ENCODE results near the gene TMED7. TPM values are rescaled to one million over a fixed set of nuclear protein-coding genes. Genes with fewer than 3 reads are reported as not detected.

TMED7 gene
- total RNA-seq, 8 experiments from 2014 or later, result 44.5 to 110 (median 67.5) TPM

DNA sequence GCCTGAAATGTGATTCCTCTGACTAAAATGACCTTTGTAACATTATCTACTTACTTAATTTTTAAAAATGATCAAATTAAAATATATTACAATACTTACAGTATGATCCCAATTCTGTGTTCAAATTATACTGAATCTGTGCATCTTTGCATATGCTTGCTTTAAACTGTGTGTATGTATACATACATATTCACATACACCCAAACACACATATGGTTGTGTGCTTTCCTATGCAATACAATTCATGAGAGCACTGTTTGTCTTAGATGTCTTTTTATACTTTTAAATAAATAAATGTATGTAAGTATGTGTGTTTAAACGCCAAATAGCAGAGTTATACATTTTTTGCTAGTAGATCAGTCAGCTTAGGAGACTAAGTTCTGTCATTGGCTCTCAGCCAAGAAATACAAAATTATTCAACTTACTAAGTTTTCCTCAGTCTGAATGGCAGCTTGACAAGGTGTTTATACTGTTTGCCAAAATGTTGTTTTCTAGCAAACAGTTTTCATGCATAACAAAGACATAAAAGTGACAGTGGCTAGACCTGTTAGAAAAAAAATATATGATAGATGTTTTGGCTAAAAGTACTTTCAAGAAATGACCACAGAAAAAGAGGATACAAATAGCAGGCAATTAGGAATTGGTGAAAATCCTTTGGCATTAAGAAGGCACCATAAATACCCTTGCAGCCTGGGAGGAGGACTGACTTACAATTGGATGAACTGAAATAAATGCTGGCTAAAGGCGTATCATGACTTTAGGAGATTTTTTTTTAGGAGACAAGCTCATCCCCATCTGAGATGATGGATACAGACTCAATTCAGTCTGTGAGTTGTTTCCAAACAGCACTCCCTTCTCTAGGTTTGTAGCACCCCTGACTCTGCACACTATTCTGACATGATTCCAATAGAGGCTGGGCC, 31.4 kb downstream of the TMED7 start:
- ATAC-seq (replicated peaks in 6 of 8), result peak in 2 of 8 experiments; percentile 28 to 98
- H3K4me1 ChIP-seq (replicated peaks in 1 of 2), result no peaks in the 10 kb centered on the region
- in situ Hi-C loops (cut with MboI; ENCODE audit: low pct_unique_long_range_greater_than_20kb in 2 of 9, low sequenced_read_pairs in 9 of 9, unreplicated experiment in 9 of 9), result loop anchor here in 6 of 9 experiments (10.0 to 25.0 kb wide), 4 partner anchors 282 to 507 kb away; no protein-coding TSS in a partner anchor
- H3K4me3 ChIP-seq, result no peak overlapping the region
- no peak overlapping the region for H3K27ac ChIP-seq
- WGBS, 10 experiments, result 0 to 100% (median 84%) methylated on average over 1 to 2 of the region's 2 CpGs; no CpG with 5 or more reads in 2 of the 10 experiments

DNA sequence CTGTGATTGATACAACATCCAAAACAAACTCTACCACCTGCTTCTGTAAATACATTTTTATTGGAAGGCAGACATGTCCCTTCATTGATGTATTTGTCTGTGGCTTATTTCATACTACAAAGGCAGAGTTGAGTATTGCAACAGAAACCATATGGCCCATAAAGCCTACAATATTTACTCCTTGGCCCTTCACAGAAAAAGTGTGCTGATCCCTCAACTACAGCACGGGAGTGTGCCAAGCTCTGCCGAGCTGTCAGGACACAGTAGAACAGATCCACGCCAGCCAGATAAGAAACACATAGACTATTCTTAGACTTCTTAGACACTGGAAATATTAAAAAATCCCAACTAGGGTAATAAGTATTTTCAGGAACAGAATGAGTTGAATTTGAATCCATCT, 36.8 kb downstream of the TMED7 start:
- no peak overlapping the region for H3K27ac ChIP-seq
- in situ Hi-C loops (cut with MboI; ENCODE audit: low pct_unique_long_range_greater_than_20kb in 2 of 9, low sequenced_read_pairs in 9 of 9, unreplicated experiment in 9 of 9), result loop anchor here in 7 of 9 experiments (10.0 to 25.0 kb wide), 4 partner anchors 274 to 502 kb away; no protein-coding TSS in a partner anchor
- WGBS, 10 experiments, result 89 to 100% (median 100%) methylated on average over 1 to 3 of the region's 3 CpGs
- H3K4me1 ChIP-seq (replicated peaks in 1 of 2), result no peaks in the 10 kb centered on the region
- ATAC-seq (replicated peaks in 6 of 8), result no peak
- H3K4me3 ChIP-seq, result no peak overlapping the region

DNA sequence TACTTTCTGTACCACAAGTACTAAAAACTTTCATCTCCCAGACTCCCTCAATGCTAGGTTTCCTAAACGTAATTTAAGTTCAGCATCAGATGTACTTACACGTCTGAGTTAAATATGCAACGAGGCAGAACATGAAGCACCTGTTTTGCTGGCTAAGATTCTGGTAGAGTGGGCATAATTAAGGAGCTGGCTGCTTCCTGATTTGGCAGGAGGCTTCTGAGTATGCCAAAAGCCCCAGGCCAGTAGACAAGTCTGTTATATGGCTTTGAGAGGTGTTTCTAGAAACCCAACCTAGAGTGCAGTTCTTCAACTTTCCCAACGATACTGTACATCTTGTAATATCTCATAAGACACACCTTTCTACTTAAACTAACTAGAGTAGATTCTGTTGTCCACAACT, 37.2 kb downstream of the TMED7 start:
- Histone ChIP-seq H3K4me1 (replicated peaks in 1 of 2) (no peaks in the 10 kb centered on the region), H3K4me3 (no peak overlapping the region), H3K27ac (no peak overlapping the region)
- in situ Hi-C loops (cut with MboI; ENCODE audit: low pct_unique_long_range_greater_than_20kb in 2 of 9, low sequenced_read_pairs in 9 of 9, unreplicated experiment in 9 of 9), result loop anchor here in 7 of 9 experiments (10.0 to 25.0 kb wide), 4 partner anchors 274 to 501 kb away; no protein-coding TSS in a partner anchor
- 54 to 88% (median 68%) methylated on average over 1 to 4 of the region's 4 CpGs; no CpG with 5 or more reads in 4 of the 10 experiments for WGBS, 10 experiments
- no peak for ATAC-seq (replicated peaks in 6 of 8)

DNA sequence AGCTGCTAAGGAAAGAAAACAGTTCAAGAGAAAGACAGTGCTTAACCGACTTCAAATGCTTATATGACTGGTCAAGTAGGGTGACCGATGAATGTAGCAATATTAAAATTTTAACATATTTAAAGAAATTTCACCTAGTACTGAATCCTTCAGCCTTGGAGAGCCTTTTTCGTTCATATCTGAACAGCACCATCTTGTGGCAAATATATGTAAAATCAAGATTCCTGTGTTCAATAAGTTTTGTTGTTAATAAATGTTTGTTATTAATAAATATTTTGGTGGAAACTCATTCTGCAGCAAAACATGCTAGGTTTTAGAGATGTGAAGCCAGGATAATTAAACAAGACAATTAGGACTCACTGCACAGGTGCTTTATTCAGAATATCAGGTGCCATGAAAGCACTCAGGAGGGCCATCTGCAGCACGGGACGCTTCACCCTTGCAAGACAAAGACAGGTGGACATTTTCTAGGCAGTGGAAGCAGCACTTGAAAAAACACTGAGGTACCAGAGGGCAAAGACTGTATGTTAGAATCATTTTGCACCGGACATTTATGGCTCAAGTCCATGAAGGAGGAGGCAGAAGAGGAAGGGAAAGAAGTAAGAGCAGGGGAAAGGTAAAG, 39.2 kb downstream of the TMED7 start:
- no peak overlapping the region for H3K27ac ChIP-seq
- no peaks in the 10 kb centered on the region for H3K4me1 ChIP-seq (replicated peaks in 1 of 2)
- no peak overlapping the region for H3K4me3 ChIP-seq
- peak in 4 of 8 experiments; percentile 19 to 76 (median 52) for ATAC-seq (replicated peaks in 6 of 8)
- in situ Hi-C loops (cut with MboI; ENCODE audit: low pct_unique_long_range_greater_than_20kb in 2 of 9, low sequenced_read_pairs in 9 of 9, unreplicated experiment in 9 of 9), result loop anchor here in 7 of 9 experiments (10.0 to 25.0 kb wide), 4 partner anchors 272 to 499 kb away; no protein-coding TSS in a partner anchor
- WGBS, 10 experiments, result 0 to 92% (median 48%) methylated on average over 2 to 6 of the region's 6 CpGs

DNA sequence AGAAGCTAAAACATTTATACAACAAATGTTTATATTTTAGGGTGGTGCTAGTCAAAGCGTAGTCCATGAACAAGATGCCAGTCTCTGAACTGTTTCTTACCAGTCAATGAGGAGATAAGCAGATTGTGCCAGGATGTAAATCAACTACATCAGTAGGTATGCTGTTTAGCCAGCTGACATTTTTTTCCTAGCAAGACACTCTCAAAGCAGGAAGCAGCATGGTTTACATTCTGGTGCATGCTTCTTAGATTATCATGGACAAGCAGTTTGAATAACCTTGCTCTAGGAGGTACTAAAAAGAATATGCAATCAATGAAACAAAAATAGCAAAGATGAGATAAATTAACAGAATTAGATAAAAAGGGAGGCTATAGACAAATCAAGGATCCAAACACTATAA, 40.6 kb downstream of the TMED7 start:
- H3K27ac ChIP-seq, result no peak overlapping the region
- H3K4me3 ChIP-seq, result no peak overlapping the region
- 83 to 100% (median 100%) methylated on average over 1 of the region's 1 CpG; no CpG with 5 or more reads in 4 of the 10 experiments for WGBS, 10 experiments
- in situ Hi-C loops (cut with MboI; ENCODE audit: low pct_unique_long_range_greater_than_20kb in 2 of 9, low sequenced_read_pairs in 9 of 9, unreplicated experiment in 9 of 9), result loop anchor here in 7 of 9 experiments (10.0 to 25.0 kb wide), 4 partner anchors 270 to 498 kb away; no protein-coding TSS in a partner anchor
- ATAC-seq (replicated peaks in 6 of 8), result no peak
- no peaks in the 10 kb centered on the region for H3K4me1 ChIP-seq (replicated peaks in 1 of 2)

DNA sequence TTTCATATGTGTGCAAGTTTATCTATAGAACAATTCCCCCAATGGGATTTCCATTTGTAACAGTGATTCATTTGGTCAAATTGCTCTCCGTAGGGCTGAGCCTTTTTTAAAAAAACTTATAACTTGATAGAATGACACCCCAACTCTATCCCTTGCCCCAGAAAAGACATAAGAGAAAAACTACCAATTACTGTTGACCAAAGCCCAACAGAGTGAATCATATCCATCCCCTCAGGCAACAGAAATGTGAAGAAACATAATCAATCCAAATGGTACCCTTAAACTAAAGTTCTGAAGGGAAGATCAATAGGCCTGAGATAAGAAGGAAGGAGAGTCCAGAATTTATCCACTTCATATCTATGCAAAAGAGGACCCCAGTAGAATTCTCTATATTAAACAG, 41.3 kb downstream of the TMED7 start:
- 75 to 100% (median 100%) methylated on average over 1 of the region's 1 CpG; no CpG with 5 or more reads in 1 of the 10 experiments for WGBS, 10 experiments
- H3K4me3 ChIP-seq, result no peak overlapping the region
- no peak overlapping the region for H3K27ac ChIP-seq
- ATAC-seq (replicated peaks in 6 of 8), result no peak
- H3K4me1 ChIP-seq (replicated peaks in 1 of 2), result no peaks in the 10 kb centered on the region
- in situ Hi-C loops (cut with MboI; ENCODE audit: low pct_unique_long_range_greater_than_20kb in 2 of 9, low sequenced_read_pairs in 9 of 9, unreplicated experiment in 9 of 9), result loop anchor here in 7 of 9 experiments (10.0 to 25.0 kb wide), 4 partner anchors 270 to 497 kb away; no protein-coding TSS in a partner anchor

DNA sequence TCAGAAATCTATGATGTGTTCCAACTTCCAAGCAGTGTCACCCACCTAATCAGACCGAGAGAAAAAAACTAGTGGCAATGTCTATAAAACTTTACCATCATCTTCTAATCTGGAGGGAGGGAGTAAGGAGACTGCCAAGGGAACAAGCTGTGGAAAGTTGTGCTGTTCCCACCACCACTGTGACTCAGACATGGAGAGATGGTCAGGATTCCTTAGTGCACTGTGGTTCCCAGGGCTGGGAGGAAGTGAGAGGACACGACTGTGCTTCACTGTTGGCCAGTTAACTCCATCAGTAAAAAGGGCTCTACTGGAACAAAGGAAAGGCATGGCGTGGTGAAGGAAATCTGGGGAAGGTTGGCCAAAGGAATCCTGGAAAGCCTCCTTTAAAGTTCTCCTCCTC, 42.4 kb downstream of the TMED7 start:
- Histone ChIP-seq H3K27ac (no peak overlapping the region), H3K4me1 (replicated peaks in 1 of 2) (peaks cover 0 to 2% of the 10 kb centered on the region in 2 donors), H3K4me3 (no peak overlapping the region)
- in situ Hi-C loops (cut with MboI; ENCODE audit: low pct_unique_long_range_greater_than_20kb in 2 of 9, low sequenced_read_pairs in 9 of 9, unreplicated experiment in 9 of 9), result loop anchor here in 7 of 9 experiments (10.0 to 25.0 kb wide), 4 partner anchors 269 to 496 kb away; no protein-coding TSS in a partner anchor
- 10 to 100% (median 83%) methylated on average over 1 to 3 of the region's 3 CpGs; no CpG with 5 or more reads in 3 of the 10 experiments for WGBS, 10 experiments
- ATAC-seq (replicated peaks in 6 of 8), result peak in 1 of 8 experiments; percentile 35

DNA sequence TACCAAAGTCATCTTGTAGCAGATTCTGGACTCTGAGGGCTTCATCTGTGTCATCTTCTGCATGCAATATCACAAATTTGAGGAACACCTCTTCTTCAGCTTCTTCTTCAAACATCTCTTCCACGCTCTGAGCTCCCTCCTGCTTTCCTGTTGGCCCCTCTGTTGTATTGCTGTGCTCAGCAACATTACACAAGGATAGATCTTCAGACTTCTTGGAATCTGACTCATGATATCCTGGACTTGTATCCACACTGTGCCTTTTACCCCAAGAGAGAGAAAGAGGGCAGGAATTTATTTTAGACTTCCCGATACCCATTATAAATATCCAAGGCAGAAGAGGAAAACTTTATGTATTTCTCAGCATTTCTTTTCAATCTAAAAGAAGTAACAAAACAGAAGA, 44.9 kb downstream of the TMED7 start:
- no peak overlapping the region for H3K4me3 ChIP-seq
- 86 to 100% (median 100%) methylated on average over 1 to 2 of the region's 2 CpGs for WGBS, 10 experiments
- no peak overlapping the region for H3K27ac ChIP-seq
- ATAC-seq (replicated peaks in 6 of 8), result no peak
- H3K4me1 ChIP-seq (replicated peaks in 1 of 2), result peaks cover 0 to 2% of the 10 kb centered on the region in 2 donors
- in situ Hi-C loops (cut with MboI; ENCODE audit: low pct_unique_long_range_greater_than_20kb in 2 of 9, low sequenced_read_pairs in 9 of 9, unreplicated experiment in 9 of 9), result loop anchor here in 7 of 9 experiments (10.0 to 25.0 kb wide), 4 partner anchors 266 to 494 kb away; no protein-coding TSS in a partner anchor

DNA sequence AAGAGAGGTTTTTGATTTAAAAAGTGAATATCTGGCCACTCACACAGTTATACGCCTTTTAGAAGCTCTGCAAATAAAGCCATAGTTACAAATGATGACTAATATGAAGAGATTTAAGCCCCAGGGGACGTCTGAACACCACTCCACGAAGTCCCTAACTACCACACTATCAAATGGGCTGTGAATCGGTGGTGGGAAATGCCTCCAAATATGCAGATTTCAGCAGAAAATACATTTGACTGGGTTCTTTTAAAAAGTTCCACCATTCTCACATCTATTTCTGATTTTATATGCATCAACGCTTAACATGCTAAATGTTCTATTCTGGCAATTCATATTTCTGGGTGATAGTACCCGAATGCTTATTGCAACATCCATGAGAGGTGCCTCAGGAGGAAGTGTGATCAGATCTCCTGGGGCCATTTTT, 46.1 kb downstream of the TMED7 start:
- H3K27ac ChIP-seq, result no peak overlapping the region
- H3K4me3 ChIP-seq, result no peak overlapping the region
- whole genome bisulfite sequencing, 10 experiments, result 44 to 94% (median 87%) methylated on average over 2 to 6 of the region's 6 CpGs; no CpG with 5 or more reads in 1 of the 10 experiments
- peak in 1 of 8 experiments; percentile 41 for ATAC-seq (replicated peaks in 6 of 8)
- peaks cover 0 to 2% of the 10 kb centered on the region in 2 donors for H3K4me1 ChIP-seq (replicated peaks in 1 of 2)
- in situ Hi-C loops (cut with MboI; ENCODE audit: low pct_unique_long_range_greater_than_20kb in 2 of 9, low sequenced_read_pairs in 9 of 9, unreplicated experiment in 9 of 9), result loop anchor here in 7 of 9 experiments (10.0 to 25.0 kb wide), 4 partner anchors 265 to 492 kb away; no protein-coding TSS in a partner anchor

DNA sequence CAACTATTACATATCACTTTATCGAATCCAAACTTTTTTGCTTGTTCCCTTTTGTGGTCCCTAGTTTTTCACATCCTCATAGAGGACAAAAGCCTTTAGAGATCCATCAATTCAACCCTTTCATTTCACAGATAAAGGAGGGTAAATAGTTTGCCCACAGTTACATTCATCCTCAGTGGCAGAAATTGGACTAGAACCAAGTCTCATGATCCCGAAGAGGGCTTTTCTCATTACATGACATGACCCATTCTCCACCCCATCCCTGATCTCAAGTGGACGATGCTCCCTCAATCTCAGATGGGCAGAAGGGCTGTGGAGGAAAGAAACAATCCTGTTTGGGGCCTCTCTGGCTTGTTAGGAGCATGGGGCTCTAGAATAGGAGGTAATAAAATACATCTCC, 46.6 kb downstream of the TMED7 start:
- no peak overlapping the region for H3K4me3 ChIP-seq
- in situ Hi-C loops (cut with MboI; ENCODE audit: low pct_unique_long_range_greater_than_20kb in 2 of 9, low sequenced_read_pairs in 9 of 9, unreplicated experiment in 9 of 9), result loop anchor here in 5 of 9 experiments (10.0 to 25.0 kb wide), 4 partner anchors 264 to 492 kb away; no protein-coding TSS in a partner anchor
- peak in 3 of 8 experiments; percentile 71 to 95 (median 84) for ATAC-seq (replicated peaks in 6 of 8)
- no peak overlapping the region for H3K27ac ChIP-seq
- WGBS, 10 experiments, result 73 to 100% (median 80%) methylated on average over 1 to 3 of the region's 3 CpGs; no CpG with 5 or more reads in 2 of the 10 experiments
- H3K4me1 ChIP-seq (replicated peaks in 1 of 2), result peaks cover 0 to 2% of the 10 kb centered on the region in 2 donors

DNA sequence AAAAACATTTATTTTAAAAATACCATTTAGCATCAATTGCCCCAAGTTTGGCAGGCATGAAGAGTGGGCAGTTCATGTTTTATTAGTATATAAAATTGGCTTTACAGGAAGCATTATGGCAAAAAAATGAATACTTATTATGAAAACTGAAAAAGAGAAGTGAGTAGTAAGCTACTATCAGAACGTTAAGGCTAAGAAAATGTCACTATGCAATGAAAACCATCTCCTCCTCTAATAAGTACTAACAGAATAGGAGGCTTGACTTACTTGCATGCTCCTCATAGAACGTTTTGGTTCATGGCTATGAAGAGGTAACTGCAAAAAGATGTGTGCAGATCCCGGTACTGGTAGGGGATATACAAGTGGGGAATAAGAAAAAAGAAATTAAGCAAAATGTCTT, 47.2 kb downstream of the TMED7 start:
- Histone ChIP-seq H3K4me1 (replicated peaks in 1 of 2) (peaks cover 0 to 2% of the 10 kb centered on the region in 2 donors), H3K27ac (no peak overlapping the region), H3K4me3 (no peak overlapping the region)
- ATAC-seq (replicated peaks in 6 of 8), result no peak
- in situ Hi-C loops (cut with MboI; ENCODE audit: low pct_unique_long_range_greater_than_20kb in 2 of 9, low sequenced_read_pairs in 9 of 9, unreplicated experiment in 9 of 9), result loop anchor here in 5 of 9 experiments (10.0 to 25.0 kb wide), 4 partner anchors 264 to 491 kb away; no protein-coding TSS in a partner anchor
- 57 to 100% (median 88%) methylated on average over 1 to 3 of the region's 3 CpGs for WGBS, 10 experiments

DNA sequence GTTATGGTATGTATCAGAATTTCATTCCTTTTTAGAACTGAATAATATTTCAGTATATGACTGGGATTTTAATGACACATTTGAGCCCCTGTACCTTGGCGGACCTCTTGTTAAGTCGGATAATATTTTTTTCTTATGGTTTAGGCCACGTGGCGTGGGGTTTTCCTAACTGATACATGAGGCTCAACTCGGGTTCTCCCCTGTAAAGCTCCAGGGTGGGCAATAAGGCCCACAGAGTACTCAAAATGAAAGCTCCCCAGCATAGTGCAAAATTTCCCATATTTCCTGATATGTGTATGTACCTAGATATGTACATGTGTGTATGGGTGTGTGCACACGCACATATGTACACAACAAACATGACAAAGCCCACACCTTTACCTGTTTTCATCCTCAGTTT, 48.1 kb downstream of the TMED7 start:
- in situ Hi-C loops (cut with MboI; ENCODE audit: low pct_unique_long_range_greater_than_20kb in 2 of 9, low sequenced_read_pairs in 9 of 9, unreplicated experiment in 9 of 9), result loop anchor here in 5 of 9 experiments (10.0 to 25.0 kb wide), 4 partner anchors 263 to 490 kb away; no protein-coding TSS in a partner anchor
- Histone ChIP-seq H3K4me3 (no peak overlapping the region), H3K27ac (no peak overlapping the region), H3K4me1 (replicated peaks in 1 of 2) (peaks cover 0 to 3% of the 10 kb centered on the region in 2 donors)
- 83 to 100% (median 92%) methylated on average over 1 to 6 of the region's 6 CpGs; no CpG with 5 or more reads in 2 of the 10 experiments for WGBS, 10 experiments
- no peak for ATAC-seq (replicated peaks in 6 of 8)

Data from motor neuron (in vitro differentiated cells).